Measurements from ENCODE around the gene C20orf141.
"Not testable (repeated sequence)": the region's sequence is repeated elsewhere in the genome, so short reads cannot be mapped to it uniquely, and the experiment has no call there.

C20orf141 gene

DNA sequence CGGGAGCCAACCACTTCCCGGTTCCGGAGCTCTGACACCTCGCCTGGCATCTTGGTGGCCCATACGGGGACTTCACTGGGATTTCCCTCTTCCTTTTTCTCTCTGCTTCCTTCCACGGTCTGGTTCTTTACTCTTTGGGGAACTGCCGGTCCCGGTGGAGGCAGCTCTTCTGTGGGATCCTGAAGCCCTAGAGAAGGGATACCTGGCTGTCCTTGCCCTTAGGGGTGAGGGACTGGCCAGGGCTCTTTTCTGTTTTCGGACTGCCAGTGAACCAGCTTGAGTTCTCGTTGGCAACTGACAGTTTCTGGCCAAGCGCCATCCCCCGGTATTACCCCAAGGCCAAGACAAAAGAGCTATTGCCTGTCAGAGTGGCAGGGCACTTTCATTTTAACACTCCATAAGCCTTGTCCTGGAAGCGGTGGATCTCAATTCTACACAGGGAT lies 13.5 kb upstream of the C20orf141 start:
- peaks cover 7% of the 10 kb centered on the region for H3K9me3 ChIP-seq (replicated peaks; ENCODE audit: low read length)
- H3K4me2 ChIP-seq (ENCODE audit: low read length): no peak overlapping the region
- H3K36me3 ChIP-seq (ENCODE audit: insufficient read depth, low read length): no peaks in the 10 kb centered on the region
- no peak overlapping the region for H3K9ac ChIP-seq (ENCODE audit: low read depth, low read length)
- no peak overlapping the region for H3K4me3 ChIP-seq (ENCODE audit: low read length)
- peaks cover 87% of the 10 kb centered on the region for H3K27me3 ChIP-seq (ENCODE audit: control insufficient read depth, insufficient read depth, low read length)
- peaks cover 4% of the 10 kb centered on the region for H3K4me1 ChIP-seq (ENCODE audit: control insufficient read depth, insufficient read depth, low read length)

DNA sequence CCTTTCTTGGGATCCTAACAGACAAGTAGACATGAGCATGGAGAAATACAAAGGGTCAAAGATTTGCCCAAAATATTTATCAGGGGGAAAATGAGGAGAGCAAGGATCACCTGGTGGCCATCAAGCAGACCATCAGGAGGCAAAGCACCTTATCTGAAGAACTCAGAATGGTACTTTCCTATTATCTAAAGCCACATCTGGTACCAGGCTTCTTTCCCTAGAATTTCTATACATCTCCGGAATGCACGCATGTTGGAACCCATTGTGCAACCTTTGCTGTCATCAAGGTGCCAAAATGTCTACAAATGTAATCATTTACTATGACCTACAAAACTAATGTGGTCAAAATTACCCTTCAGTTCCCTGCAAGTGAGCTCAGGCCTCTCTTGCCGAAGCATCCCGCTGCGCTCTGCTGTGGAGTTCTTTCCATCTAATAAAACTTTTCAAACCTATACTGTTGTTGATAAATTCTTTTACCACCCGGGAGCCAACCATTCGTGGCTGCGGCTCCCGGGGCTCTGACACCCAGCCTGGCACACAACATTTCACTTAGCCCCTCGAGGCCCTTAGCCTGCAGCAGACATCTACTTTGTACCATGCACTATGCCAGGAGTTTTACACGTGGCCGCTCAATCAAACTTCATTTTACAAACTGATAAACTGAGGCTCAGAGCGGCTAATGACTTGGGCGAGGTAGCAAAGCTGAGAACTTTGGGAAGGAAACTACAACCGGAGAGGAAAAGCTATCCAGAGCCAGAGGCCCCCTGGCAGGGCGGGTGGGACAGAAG lies 10.6 kb upstream of the C20orf141 start:
- no peak overlapping the region for H3K4me3 ChIP-seq (ENCODE audit: low read length)
- H3K36me3 ChIP-seq (ENCODE audit: insufficient read depth, low read length): no peaks in the 10 kb centered on the region
- H3K27me3 ChIP-seq (ENCODE audit: control insufficient read depth, insufficient read depth, low read length): peaks cover 85% of the 10 kb centered on the region
- H3K4me1 ChIP-seq (ENCODE audit: control insufficient read depth, insufficient read depth, low read length): peaks cover 5% of the 10 kb centered on the region
- H3K4me2 ChIP-seq (ENCODE audit: low read length): no peak overlapping the region
- no peak overlapping the region for H3K9ac ChIP-seq (ENCODE audit: low read depth, low read length)
- peaks cover 7% of the 10 kb centered on the region for H3K9me3 ChIP-seq (replicated peaks; ENCODE audit: low read length)

DNA sequence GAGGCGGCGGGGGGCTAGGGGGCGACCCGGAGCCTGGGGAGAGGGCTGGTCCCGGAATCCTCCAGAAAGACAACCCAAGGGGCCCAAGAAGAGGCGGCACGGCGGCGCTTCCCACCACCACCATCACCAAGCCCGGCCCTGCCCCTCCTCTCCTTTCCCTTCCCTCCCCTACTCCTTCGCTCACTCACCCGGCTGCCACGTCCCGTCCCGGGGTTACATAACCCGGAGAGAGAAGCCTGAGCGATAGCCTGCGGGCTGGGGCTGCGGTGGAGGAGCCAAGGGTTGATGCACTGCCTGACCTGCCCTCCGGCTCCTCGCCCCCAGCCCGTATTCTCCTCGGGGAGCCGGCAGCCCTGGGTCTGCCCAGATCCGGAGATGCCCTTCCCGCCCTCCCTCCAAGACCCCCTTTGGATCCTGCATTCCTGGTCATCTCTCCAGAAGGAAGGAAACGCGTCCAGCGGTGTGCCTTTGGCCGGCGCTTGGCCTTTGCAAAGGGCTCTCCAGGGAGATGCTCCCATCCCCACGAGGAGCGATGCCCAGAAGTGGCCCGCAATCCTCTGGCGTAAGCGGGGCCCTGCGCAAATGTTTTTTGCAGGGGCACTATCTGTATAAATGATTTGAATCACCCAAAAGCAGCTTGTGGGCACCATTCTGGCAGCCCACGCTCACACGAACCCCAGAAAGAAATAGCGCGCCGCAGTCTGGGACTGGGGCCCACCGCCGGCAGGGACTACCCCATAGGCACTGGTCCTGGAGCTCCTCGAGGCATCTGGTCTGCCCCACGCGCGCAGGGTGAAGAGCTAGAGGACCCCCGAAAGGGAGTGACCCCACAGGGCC lies 9.7 kb upstream of the C20orf141 start:
- peaks cover 7% of the 10 kb centered on the region for H3K9me3 ChIP-seq (replicated peaks; ENCODE audit: low read length)
- H3K4me2 ChIP-seq (ENCODE audit: low read length): no peak overlapping the region
- no peak overlapping the region for H3K4me3 ChIP-seq (ENCODE audit: low read length)
- H3K27me3 ChIP-seq (ENCODE audit: control insufficient read depth, insufficient read depth, low read length): peaks cover 77% of the 10 kb centered on the region
- no peaks in the 10 kb centered on the region for H3K36me3 ChIP-seq (ENCODE audit: insufficient read depth, low read length)
- H3K9ac ChIP-seq (ENCODE audit: low read depth, low read length): no peak overlapping the region
- H3K4me1 ChIP-seq (ENCODE audit: control insufficient read depth, insufficient read depth, low read length): peaks cover 5% of the 10 kb centered on the region

DNA sequence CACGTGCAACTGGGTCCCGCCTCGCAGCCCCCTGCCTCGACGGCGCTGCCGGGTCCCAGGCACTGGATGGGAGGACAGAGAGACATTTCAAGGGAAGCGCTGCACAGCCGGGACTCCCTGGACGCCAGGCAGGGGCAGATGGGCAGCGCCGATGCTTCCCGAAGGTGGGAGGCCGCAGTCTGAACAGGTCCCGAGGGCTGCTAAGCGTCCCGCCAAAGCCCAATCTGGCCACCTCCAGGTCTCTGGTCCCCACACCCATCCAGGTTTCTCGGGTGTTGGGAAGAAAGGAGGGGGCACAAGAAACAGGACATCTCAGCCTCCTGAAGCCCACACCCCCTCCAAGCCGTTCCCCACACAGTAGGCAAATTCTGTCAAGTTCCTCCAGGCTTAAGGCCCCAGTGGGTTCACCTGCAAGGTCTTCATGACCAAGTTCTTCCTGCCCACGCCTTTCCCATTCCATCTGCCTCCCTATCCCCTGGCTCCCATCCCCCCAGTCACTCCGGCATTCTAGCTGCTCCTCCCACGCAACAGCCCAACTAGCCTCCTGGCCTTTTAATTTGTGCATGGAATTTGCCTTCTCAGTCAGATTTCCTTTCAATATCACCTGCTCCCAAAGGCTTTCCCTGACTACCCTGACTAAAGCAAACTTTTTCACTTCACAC lies 9.0 kb upstream of the C20orf141 start:
- no peaks in the 10 kb centered on the region for H3K36me3 ChIP-seq (ENCODE audit: insufficient read depth, low read length)
- no peak overlapping the region for H3K4me2 ChIP-seq (ENCODE audit: low read length)
- no peak overlapping the region for H3K9ac ChIP-seq (ENCODE audit: low read depth, low read length)
- peaks cover 7% of the 10 kb centered on the region for H3K9me3 ChIP-seq (replicated peaks; ENCODE audit: low read length)
- H3K4me1 ChIP-seq (ENCODE audit: control insufficient read depth, insufficient read depth, low read length): peaks cover 5% of the 10 kb centered on the region
- no peak overlapping the region for H3K4me3 ChIP-seq (ENCODE audit: low read length)
- H3K27me3 ChIP-seq (ENCODE audit: control insufficient read depth, insufficient read depth, low read length): peaks cover 71% of the 10 kb centered on the region

DNA sequence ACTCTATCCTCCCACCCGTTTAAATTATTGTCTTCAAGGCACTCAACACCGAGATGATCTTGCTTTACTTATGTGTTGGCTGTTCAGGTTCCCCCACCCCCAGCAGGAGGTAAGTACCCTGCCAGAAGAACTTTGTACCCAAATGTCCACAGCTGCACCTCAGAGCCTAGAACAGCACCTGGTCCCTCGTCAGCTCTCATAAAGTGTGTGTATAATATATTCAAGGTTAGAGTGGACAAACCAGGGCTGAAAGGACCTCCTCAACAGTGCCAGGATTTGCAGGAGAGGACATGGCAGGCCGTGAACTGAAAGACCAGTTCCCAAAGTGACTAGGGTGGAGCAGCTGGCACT lies 8.5 kb upstream of the C20orf141 start:
- Histone ChIP-seq H3K9ac (ENCODE audit: low read depth, low read length) (no peak overlapping the region), H3K9me3 (replicated peaks; ENCODE audit: low read length) (peaks cover 2% of the 10 kb centered on the region), H3K4me3 (ENCODE audit: low read length) (no peak overlapping the region), H3K4me2 (ENCODE audit: low read length) (no peak overlapping the region), H3K27me3 (ENCODE audit: control insufficient read depth, insufficient read depth, low read length) (peaks cover 65% of the 10 kb centered on the region), H3K36me3 (ENCODE audit: insufficient read depth, low read length) (no peaks in the 10 kb centered on the region), H3K4me1 (ENCODE audit: control insufficient read depth, insufficient read depth, low read length) (peaks cover 5% of the 10 kb centered on the region)

DNA sequence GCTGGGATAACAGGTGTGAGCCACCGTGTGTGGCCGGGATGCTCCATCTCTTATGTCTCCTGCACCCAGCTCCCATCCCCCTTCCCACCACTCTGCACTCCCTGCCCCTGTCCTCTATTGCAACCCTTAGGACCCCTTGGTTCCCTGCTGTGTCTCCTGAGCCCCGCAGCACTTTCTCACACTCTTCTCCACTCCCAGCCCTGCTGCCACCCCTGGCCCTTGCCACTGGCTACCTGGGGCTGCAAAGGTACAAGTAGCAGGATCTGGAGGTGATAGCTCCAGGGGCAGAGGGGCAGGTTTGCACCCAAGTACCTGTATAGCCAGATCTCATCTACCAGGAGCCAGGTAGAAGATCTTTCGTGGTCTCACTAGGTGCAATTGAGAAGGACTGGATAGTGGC lies 7.8 kb upstream of the C20orf141 start:
- H3K9me3 ChIP-seq (replicated peaks; ENCODE audit: low read length): no peaks in the 10 kb centered on the region
- peaks cover 60% of the 10 kb centered on the region for H3K27me3 ChIP-seq (ENCODE audit: control insufficient read depth, insufficient read depth, low read length)
- peaks cover 5% of the 10 kb centered on the region for H3K4me1 ChIP-seq (ENCODE audit: control insufficient read depth, insufficient read depth, low read length)
- H3K4me2 ChIP-seq (ENCODE audit: low read length): no peak overlapping the region
- H3K4me3 ChIP-seq (ENCODE audit: low read length): no peak overlapping the region
- no peak overlapping the region for H3K9ac ChIP-seq (ENCODE audit: low read depth, low read length)
- no peaks in the 10 kb centered on the region for H3K36me3 ChIP-seq (ENCODE audit: insufficient read depth, low read length)

DNA sequence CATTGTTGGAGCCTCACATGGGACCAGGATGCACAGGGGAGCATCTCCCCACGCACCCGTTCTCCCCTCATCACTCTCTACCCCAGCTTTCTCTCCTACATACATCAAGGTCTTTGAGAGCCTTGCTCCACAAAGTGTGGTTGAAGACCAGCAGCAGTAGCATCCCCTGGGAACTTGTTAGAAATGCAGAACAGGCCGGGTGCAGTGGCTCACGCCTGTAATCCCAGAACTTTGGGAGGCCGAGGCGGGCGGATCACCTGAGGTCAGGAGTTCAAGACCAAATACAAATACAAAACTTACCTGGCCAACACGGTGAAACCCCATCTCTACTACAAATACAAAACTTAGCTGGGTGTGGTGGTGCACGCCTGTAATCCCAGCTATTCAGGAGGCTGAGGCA lies 6.9 kb upstream of the C20orf141 start:
- not testable (repeated sequence) for H3K4me1 ChIP-seq (ENCODE audit: control insufficient read depth, insufficient read depth, low read length); H3K4me2 ChIP-seq (ENCODE audit: low read length); H3K36me3 ChIP-seq (ENCODE audit: insufficient read depth, low read length); H3K9me3 ChIP-seq (replicated peaks; ENCODE audit: low read length); H3K4me3 ChIP-seq (ENCODE audit: low read length); H3K9ac ChIP-seq (ENCODE audit: low read depth, low read length)
- peaks cover 52% of the 10 kb centered on the region for H3K27me3 ChIP-seq (ENCODE audit: control insufficient read depth, insufficient read depth, low read length)

DNA sequence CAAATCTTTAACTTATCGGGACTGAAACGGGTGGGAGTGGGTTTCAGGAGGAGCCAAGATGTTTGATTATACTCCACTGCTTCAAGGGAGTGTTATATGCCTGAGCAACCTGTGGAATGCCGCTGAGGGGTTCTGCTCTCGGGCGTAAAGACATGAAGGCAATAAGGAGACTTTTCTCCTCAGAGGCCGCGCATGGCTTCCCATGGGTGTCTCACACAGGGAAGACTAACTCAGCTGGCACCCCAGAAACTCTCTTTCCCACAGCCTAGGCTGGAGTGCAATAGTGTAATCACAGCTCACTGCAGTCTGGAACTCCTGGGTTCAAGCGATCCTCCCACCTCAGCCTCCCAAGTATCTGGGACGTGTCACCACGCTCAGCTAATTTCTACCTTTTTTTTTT lies 5.1 kb upstream of the C20orf141 start:
- Histone ChIP-seq H3K9me3 (replicated peaks; ENCODE audit: low read length) (no peaks in the 10 kb centered on the region), H3K4me3 (ENCODE audit: low read length) (no peak overlapping the region), H3K27me3 (ENCODE audit: control insufficient read depth, insufficient read depth, low read length) (peaks cover 38% of the 10 kb centered on the region), H3K36me3 (ENCODE audit: insufficient read depth, low read length) (no peaks in the 10 kb centered on the region), H3K4me1 (ENCODE audit: control insufficient read depth, insufficient read depth, low read length) (peaks cover 14% of the 10 kb centered on the region), H3K9ac (ENCODE audit: low read depth, low read length) (no peak overlapping the region), H3K4me2 (ENCODE audit: low read length) (no peak overlapping the region)

DNA sequence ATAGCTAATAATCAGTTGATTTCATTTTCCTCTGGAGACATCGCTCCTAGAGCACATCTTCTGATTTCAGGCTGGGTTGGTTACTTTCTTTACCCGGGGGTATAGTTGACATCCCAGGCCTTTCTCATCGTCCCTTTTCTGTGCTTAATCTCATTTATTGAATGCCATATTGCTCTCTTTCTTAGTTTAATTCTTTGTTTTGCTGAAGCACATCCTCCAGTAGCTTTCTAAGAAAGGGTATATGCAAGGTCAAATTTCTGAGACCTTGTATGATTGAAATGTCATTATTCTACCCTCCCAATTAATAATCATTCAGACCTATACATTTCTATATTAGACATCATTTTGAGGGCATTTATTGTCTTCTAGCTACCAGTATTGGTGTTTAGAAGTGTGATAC lies 2.6 kb upstream of the C20orf141 start:
- Histone ChIP-seq H3K4me3 (ENCODE audit: low read length) (no peak overlapping the region), H3K27me3 (ENCODE audit: control insufficient read depth, insufficient read depth, low read length) (peaks cover 15% of the 10 kb centered on the region), H3K36me3 (ENCODE audit: insufficient read depth, low read length) (no peaks in the 10 kb centered on the region), H3K4me1 (ENCODE audit: control insufficient read depth, insufficient read depth, low read length) (peaks cover 18% of the 10 kb centered on the region), H3K4me2 (ENCODE audit: low read length) (no peak overlapping the region), H3K9me3 (replicated peaks; ENCODE audit: low read length) (no peaks in the 10 kb centered on the region), H3K9ac (ENCODE audit: low read depth, low read length) (no peak overlapping the region)

DNA sequence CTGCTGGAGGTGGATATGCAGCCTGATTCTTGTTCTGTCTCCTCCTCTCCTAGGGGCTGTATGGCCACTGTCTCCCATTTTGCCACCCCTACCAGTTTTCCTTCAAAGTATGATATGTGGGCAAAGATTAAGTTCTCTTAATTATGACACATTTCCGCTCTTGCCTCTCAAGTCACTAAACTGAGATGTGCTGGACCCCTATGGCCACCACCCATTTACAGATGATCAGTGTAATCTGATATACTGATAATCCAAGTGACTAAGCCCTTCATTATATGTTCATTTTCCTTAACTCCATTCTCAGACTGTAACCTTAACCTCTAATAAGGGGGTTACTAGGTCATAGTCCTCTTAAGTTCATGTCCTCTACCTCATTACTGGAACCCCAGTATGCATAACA lies 711 bp upstream of the C20orf141 start:
- peaks cover 18% of the 10 kb centered on the region for H3K4me1 ChIP-seq (ENCODE audit: control insufficient read depth, insufficient read depth, low read length)
- H3K9me3 ChIP-seq (replicated peaks; ENCODE audit: low read length): no peaks in the 10 kb centered on the region
- H3K27me3 ChIP-seq (ENCODE audit: control insufficient read depth, insufficient read depth, low read length): peaks cover 8% of the 10 kb centered on the region
- no peaks in the 10 kb centered on the region for H3K36me3 ChIP-seq (ENCODE audit: insufficient read depth, low read length)
- peak overlapping the region; percentile 36 for H3K4me2 ChIP-seq (ENCODE audit: low read length)
- no peak overlapping the region for H3K4me3 ChIP-seq (ENCODE audit: low read length)
- H3K9ac ChIP-seq (ENCODE audit: low read depth, low read length): no peak overlapping the region

DNA sequence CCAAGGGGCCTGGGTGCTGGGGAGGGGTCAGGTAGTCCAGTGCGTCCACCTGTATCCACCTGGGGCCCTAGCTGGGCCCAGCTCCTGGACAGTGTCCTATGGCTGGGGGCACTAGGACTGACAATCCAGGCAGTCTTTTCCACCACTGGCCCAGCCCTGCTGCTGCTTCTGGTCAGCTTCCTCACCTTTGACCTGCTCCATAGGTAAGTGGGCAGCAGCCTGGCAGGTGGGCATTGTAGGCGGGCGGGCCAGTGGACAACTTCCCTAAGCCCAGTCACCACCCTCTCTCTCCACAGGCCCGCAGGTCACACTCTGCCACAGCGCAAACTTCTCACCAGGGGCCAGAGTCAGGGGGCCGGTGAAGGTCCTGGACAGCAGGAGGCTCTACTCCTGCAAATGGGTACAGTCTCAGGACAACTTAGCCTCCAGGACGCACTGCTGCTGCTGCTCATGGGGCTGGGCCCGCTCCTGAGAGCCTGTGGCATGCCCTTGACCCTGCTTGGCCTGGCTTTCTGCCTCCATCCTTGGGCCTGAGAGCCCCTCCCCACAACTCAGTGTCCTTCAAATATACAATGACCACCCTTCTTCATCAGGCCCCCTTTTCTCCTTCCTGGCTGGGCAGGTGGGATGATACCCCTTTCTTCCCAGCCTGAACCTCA lies 584 bp downstream of the C20orf141 start:
- Histone ChIP-seq H3K9ac (ENCODE audit: low read depth, low read length) (no peak overlapping the region), H3K4me2 (ENCODE audit: low read length) (peak overlapping the region; percentile 54), H3K4me1 (ENCODE audit: control insufficient read depth, insufficient read depth, low read length) (peaks cover 26% of the 10 kb centered on the region)

More for the DNA sequence above, 584 bp downstream of the C20orf141 start:
- peaks cover 16% of the 10 kb centered on the region for H3K27me3 ChIP-seq (ENCODE audit: control insufficient read depth, insufficient read depth, low read length)
- H3K36me3 ChIP-seq (ENCODE audit: insufficient read depth, low read length): no peaks in the 10 kb centered on the region
- no peak overlapping the region for H3K4me3 ChIP-seq (ENCODE audit: low read length)
- no peaks in the 10 kb centered on the region for H3K9me3 ChIP-seq (replicated peaks; ENCODE audit: low read length)

Data from skeletal muscle satellite cell (primary cell).